H1 (cell line): Measurements from ENCODE around the gene SLFN14. TPM values are rescaled to one million over a fixed set of nuclear protein-coding genes. Genes with fewer than 3 reads are reported as not detected.

Source experiments
- CTCF ChIA-PET: fragments of 300-600 bp; sonication (Branson Sonifier 250); formaldehyde crosslinking; loops from one replicate; lab custom pipeline; 2021; ENCODE audit not compliant: partially characterized antibody; lab: Charles Lee
- POLR2A ChIA-PET: fragments of 300-600 bp; sonication (Branson Sonifier 250); formaldehyde crosslinking; loops from one replicate; lab custom pipeline; 2021; ENCODE audit warnings: inconsistent platforms; ENCODE audit not compliant: partially characterized antibody; lab: Charles Lee
- DNase-seq, 2 experiments: peaks; one replicate each; pipeline versions ENCODE4 v3.0.0 to v3.0.0-alpha.2; 2010 to 2022; ENCODE audit warnings: low spot score in 2 of 2, low read depth in 1 of 2, mixed read lengths in 1 of 2
- FAIRE-seq: peaks from 2 replicates; lab custom pipeline; 2011; peaks lifted over from hg19 to GRCh38; lab: Jason Lieb, UNC
- H2AFZ ChIP-seq: 2 replicates; pipeline ENCODE4 v1.8.1; 2012; ENCODE audit warnings: low read length, inconsistent platforms
- H2AK5ac ChIP-seq: 2 replicates; pipeline ENCODE4 v1.6.1; 2013; ENCODE audit warnings: low read depth, low read length
- H2BK120ac ChIP-seq: replicated peaks from 2 replicates; pipeline ENCODE3; 2013; ENCODE audit warnings: low read depth, low read length, inconsistent platforms
- H2BK12ac ChIP-seq: 2 replicates; pipeline ENCODE4 v1.6.1; 2013; ENCODE audit warnings: low read depth, low read length
- H2BK15ac ChIP-seq: 2 replicates; pipeline ENCODE4 v1.6.1; 2013; ENCODE audit warnings: low read length
- H2BK20ac ChIP-seq: 2 replicates; pipeline ENCODE4 v1.6.1; 2013; ENCODE audit warnings: low read length
- H2BK5ac ChIP-seq: 2 replicates; pipeline ENCODE4 v1.6.1; 2013; ENCODE audit warnings: low read depth, low read length
- H3K14ac ChIP-seq: 2 replicates; pipeline ENCODE4 v1.6.1; 2013; ENCODE audit warnings: inconsistent platforms; ENCODE audit not compliant: insufficient read length
- H3K18ac ChIP-seq: 2 replicates; pipeline ENCODE4 v1.6.1; 2013; ENCODE audit warnings: low read length; ENCODE audit errors: extremely low read depth
- H3K23ac ChIP-seq: 2 replicates; pipeline ENCODE4 v1.6.1; 2013; ENCODE audit warnings: inconsistent platforms; ENCODE audit not compliant: insufficient read length
- H3K23me2 ChIP-seq: 2 replicates; pipeline ENCODE4 v1.6.1; 2013; ENCODE audit warnings: low read depth, low read length
- H3K27ac ChIP-seq: 2 replicates; pipeline ENCODE4 v1.6.1; 2011; ENCODE audit warnings: low read depth, low read length, inconsistent platforms
- H3K27me3 ChIP-seq, 4 experiments: replicated peaks in 1 of 4; 1 replicate in 1 of 4; 2 replicates in 3 of 4; pipeline versions ENCODE4 v1.6.1 to v1.8.1; 2011 to 2013; ENCODE audit warnings: low read length in 3 of 4, mild to moderate bottlenecking in 3 of 4, inconsistent platforms in 2 of 4, mixed read lengths in 2 of 4, moderate library complexity in 1 of 4; ENCODE audit not compliant: control insufficient read depth in 3 of 4, insufficient read depth in 3 of 4; ENCODE audit errors: extremely low read depth in 1 of 4
- H3K36me3 ChIP-seq, 4 experiments: 2 replicates each; pipeline versions ENCODE4 v1.6.1 to v1.8.1; 2011 to 2013; ENCODE audit warnings: mild to moderate bottlenecking in 4 of 4, low read length in 3 of 4, moderate library complexity in 2 of 4, control low read depth in 1 of 4, inconsistent platforms in 1 of 4; ENCODE audit not compliant: insufficient read depth in 4 of 4, control insufficient read depth in 2 of 4
- H3K4ac ChIP-seq: replicated peaks from 2 replicates; pipeline ENCODE3; 2013; ENCODE audit warnings: low read length, low read depth, mixed read lengths, inconsistent platforms; ENCODE audit not compliant: insufficient read length
- H3K4me1 ChIP-seq, 4 experiments: replicated peaks in 1 of 4; 1 replicate in 1 of 4; 2 replicates in 3 of 4; pipeline versions ENCODE4 v1.6.1 to v1.8.1; 2011 to 2013; ENCODE audit warnings: low read length in 3 of 4, inconsistent platforms in 2 of 4, mixed read lengths in 1 of 4; ENCODE audit not compliant: insufficient read depth in 4 of 4, control insufficient read depth in 3 of 4
- H3K4me2 ChIP-seq, 2 experiments: 2 replicates each; pipeline versions ENCODE4 v1.6.1 to v1.8.1; 2011 to 2013; ENCODE audit warnings: low read depth in 2 of 2, low read length in 2 of 2, control low read depth in 1 of 2, inconsistent platforms in 1 of 2, mild to moderate bottlenecking in 1 of 2; ENCODE audit not compliant: insufficient read depth in 1 of 2
- H3K4me3 ChIP-seq, 4 experiments: fragments of 200-600, 300-600 bp in 1 of 4; sonication (generic), shearing (Covaris generic), sonication (Bioruptor Twin) in 1 of 4; 2 replicates each; pipeline versions ENCODE4 v1.5.1 to v1.8.1; 2011 to 2016; ENCODE audit warnings: low read length in 4 of 4, low read depth in 3 of 4, control low read depth in 2 of 4, inconsistent platforms in 2 of 4, mild to moderate bottlenecking in 2 of 4, mixed read lengths in 1 of 4, moderate library complexity in 1 of 4; ENCODE audit not compliant: insufficient read depth in 2 of 4; ENCODE audit errors: extremely low read depth in 1 of 4
- H3K56ac ChIP-seq: replicated peaks from 2 replicates; pipeline ENCODE3; 2013; ENCODE audit warnings: low read depth, mild to moderate bottlenecking, mixed read lengths, low read length, inconsistent platforms; ENCODE audit not compliant: insufficient read length
- H3K79me1 ChIP-seq: 2 replicates; pipeline ENCODE4 v1.6.1; 2013; ENCODE audit warnings: low read depth, low read length, control low read depth
- H3K79me2 ChIP-seq, 2 experiments: 2 replicates each; pipeline versions ENCODE4 v1.6.1 to v1.8.1; 2012 to 2013; ENCODE audit warnings: low read length in 2 of 2, mild to moderate bottlenecking in 2 of 2, inconsistent platforms in 1 of 2; ENCODE audit not compliant: insufficient read depth in 2 of 2, control insufficient read depth in 1 of 2
- H3K9ac ChIP-seq, 4 experiments: replicated peaks in 1 of 4; 1 replicate in 1 of 4; 2 replicates in 3 of 4; pipeline versions ENCODE4 v1.6.1 to v1.8.1; 2011 to 2013; ENCODE audit warnings: low read depth in 3 of 4, low read length in 3 of 4, control low read depth in 2 of 4, mild to moderate bottlenecking in 2 of 4, moderate library complexity in 2 of 4, inconsistent platforms in 1 of 4; ENCODE audit errors: extremely low read depth in 1 of 4
- H3K9me3 ChIP-seq, 2 experiments: 2 replicates each; pipeline versions ENCODE4 v1.6.1 to v1.8.1; 2012 to 2013; ENCODE audit warnings: mild to moderate bottlenecking in 2 of 2, moderate library complexity in 2 of 2, control low read depth in 1 of 2, inconsistent platforms in 1 of 2, low read depth in 1 of 2, low read length in 1 of 2, mixed read lengths in 1 of 2; ENCODE audit not compliant: insufficient read depth in 2 of 2
- H4K20me1 ChIP-seq, 2 experiments: replicated peaks in 1 of 2; 2 replicates each; pipeline versions ENCODE3 to v1.8.1; 2011 to 2013; ENCODE audit warnings: inconsistent platforms in 2 of 2, low read length in 2 of 2, mild to moderate bottlenecking in 1 of 2; ENCODE audit not compliant: insufficient read depth in 2 of 2, control insufficient read depth in 1 of 2
- H4K5ac ChIP-seq: 2 replicates; pipeline ENCODE4 v1.6.1; 2013; ENCODE audit warnings: low read length, low read depth, mixed read lengths, inconsistent platforms; ENCODE audit not compliant: insufficient read length
- H4K8ac ChIP-seq: 2 replicates; pipeline ENCODE4 v1.8.0; 2013; ENCODE audit warnings: mild to moderate bottlenecking, moderate library complexity, low read length, inconsistent platforms; ENCODE audit not compliant: insufficient read depth; ENCODE audit errors: extremely low read depth
- H4K91ac ChIP-seq: replicated peaks from 2 replicates; pipeline ENCODE3; 2013; ENCODE audit warnings: low read length, mixed read lengths, inconsistent platforms; ENCODE audit not compliant: insufficient read length
- ATF2 ChIP-seq: IDR thresholded peaks from 2 replicates; pipeline ENCODE4 v1.6.1; 2012; ENCODE audit warnings: low read length, inconsistent platforms
- BCL11A ChIP-seq, 2 experiments: IDR thresholded peaks; one replicate each; pipeline ENCODE4 v1.6.1; 2011; ENCODE audit warnings: low read depth in 2 of 2, low read length in 2 of 2, mild to moderate bottlenecking in 2 of 2
- TBP ChIP-seq: IDR thresholded peaks from 2 replicates; pipeline ENCODE4 v1.6.1; 2011; ENCODE audit warnings: low read depth, low read length, improper control_type of control experiment
- ZNF274 ChIP-seq: IDR thresholded peaks from 2 replicates; pipeline ENCODE4 v1.7.0; 2012; ENCODE audit warnings: low read length, borderline replicate concordance; ENCODE audit errors: extremely low read depth
- WGBS, 2 experiments: shearing (Covaris generic) in 1 of 2; methylation state at CpG; one replicate each; pipeline versions ENCODE4 v1.1.6 to v1.1.7; 2013 to 2015; ENCODE audit warnings: low lambda C conversion rate in 2 of 2, mixed read lengths in 2 of 2, inconsistent platforms in 1 of 2, low coverage in 1 of 2, missing lambda C conversion rate in 1 of 2; ENCODE audit not compliant: insufficient replicate concordance in 2 of 2, insufficient coverage in 1 of 2, insufficient read length in 1 of 2; ENCODE audit errors: extremely low coverage in 1 of 2, missing lambda C conversion rate in 1 of 2; 5-methylcytosine and 5-hydroxymethylcytosine counted together
- polyA plus RNA-seq, 7 experiments: library from polyadenylated mRNA; depleted of rRNA in 3 of 7; stranded (reverse) in 5 of 7; unstranded in 2 of 7; fragments of >200 nt in 5 of 7; fragments of 200-250 nt in 2 of 7; gene quantifications; 1 replicate in 5 of 7; 2 replicates in 1 of 7; 4 replicates in 1 of 7; pipeline versions ENCODE4 v1.2.1 to v1.2.3, GENCODE V29; 2011 to 2013; ENCODE audit warnings: missing spikeins in 2 of 7, mixed read lengths in 2 of 7
- total RNA-seq: library from RNA; stranded (reverse); fragmentation: NEBNext Ultra II Directional; extraction: Animal tissue kit (Norgen Biotek cat#: 25700); gene quantifications from 2 replicates; pipeline ENCODE4 v1.2.1, GENCODE V29; 2021

Gene SLFN14
- total and polyA plus RNA-seq, 2 of the 8 experiments (the other 6 are each of a cell fraction or from before 2014, with no cell fraction given): 0.03 TPM; not detected in 1

DNA sequence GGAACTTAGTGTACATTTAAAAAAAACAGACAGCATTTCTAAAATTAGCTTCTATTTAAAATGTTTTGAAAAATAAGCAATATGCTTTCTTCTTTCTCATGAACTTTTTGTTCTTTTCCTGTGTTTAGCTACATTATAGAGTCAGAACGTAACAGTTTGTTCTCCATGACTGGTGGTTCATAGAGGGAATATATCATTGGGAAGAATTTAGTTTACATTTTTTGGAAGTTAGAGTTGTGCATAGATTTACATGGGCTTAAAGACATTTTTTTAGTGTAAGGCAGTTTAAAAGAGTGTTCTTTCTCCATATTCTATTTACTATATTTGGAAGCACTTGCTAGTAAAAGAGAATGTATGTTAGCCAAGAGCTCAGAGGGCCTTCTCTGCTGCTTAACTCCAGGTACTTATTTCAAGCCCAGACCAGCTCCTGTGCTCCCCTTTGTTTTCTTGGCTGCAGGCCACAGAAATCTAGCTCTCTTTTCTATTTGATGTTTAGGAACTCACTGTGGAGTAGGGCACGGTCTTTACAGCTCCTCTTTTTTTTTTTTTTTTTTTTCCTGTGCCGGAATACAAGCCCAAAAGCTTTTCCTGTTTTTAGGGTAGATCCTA, 46.7 kb upstream of the SLFN14 start:
- no peak overlapping the region for H4K91ac ChIP-seq
- H2BK12ac ChIP-seq: no peak overlapping the region
- no peaks in the 10 kb centered on the region for H3K79me2 ChIP-seq
- no peak overlapping the region for H2BK15ac ChIP-seq
- no peak overlapping the region for H3K4me3 ChIP-seq
- no peak overlapping the region for H2BK20ac ChIP-seq
- no peak overlapping the region for H2BK5ac ChIP-seq
- H3K4me1 ChIP-seq: no peaks in the 10 kb centered on the region
- no peak overlapping the region for H3K14ac ChIP-seq
- no peak for DNase-seq
- no peak overlapping the region for H2AFZ ChIP-seq
- no peak overlapping the region for H2BK120ac ChIP-seq
- no peak overlapping the region for H3K18ac ChIP-seq
- no peak overlapping the region for H3K4me2 ChIP-seq
- no peak overlapping the region for H3K27ac ChIP-seq
- POLR2A ChIA-PET: interaction anchor here (0.6 to 1.5 kb wide), 3 partner anchors 10 to 413 kb away, joined by 3 read pairs; partner anchors contain the start of gene SLC35G3
- TF ChIP-seq BCL11A (IDR thresholded peaks at IDR 0.05; ENCODE audit: low read depth in 2 of 2, low read length in 2 of 2): no peak
- TF ChIP-seq TBP: no peak
- TF ChIP-seq ATF2: no peak
- no peak for TF ChIP-seq ZNF274
- H3K23me2 ChIP-seq: no peaks in the 10 kb centered on the region
- peaks cover 0 to 3% of the 10 kb centered on the region in 2 experiments for H4K20me1 ChIP-seq
- no peaks in the 10 kb centered on the region for H3K79me1 ChIP-seq
- FAIRE-seq: no peak
- H3K23ac ChIP-seq: no peak overlapping the region
- H4K8ac ChIP-seq: no peak overlapping the region
- H3K56ac ChIP-seq: no peak overlapping the region
- H3K27me3 ChIP-seq: no peaks in the 10 kb centered on the region
- H4K5ac ChIP-seq: no peak overlapping the region
- H3K4ac ChIP-seq: no peak overlapping the region
- peaks cover 12 to 61% (median 34%) of the 10 kb centered on the region in 4 experiments; a peak in 7 of 8 replicates for H3K36me3 ChIP-seq
- H2AK5ac ChIP-seq: no peak overlapping the region
- H3K9me3 ChIP-seq: no peaks in the 10 kb centered on the region
- H3K9ac ChIP-seq: no peak overlapping the region
- CTCF ChIA-PET: interaction anchor here (0.6 to 2.3 kb wide), 7 partner anchors 16 to 228 kb away, joined by 3 to 15 read pairs (median 3); no protein-coding TSS in a partner anchor
- 81% methylated on average over 1 of the region's 3 CpGs; no CpG with 5 or more reads in 1 of the 2 experiments for WGBS, 2 experiments
